Measurements from ENCODE around the gene SLC27A4. TPM values are rescaled to one million over a fixed set of nuclear protein-coding genes. Genes with fewer than 3 reads are reported as not detected.

The SLC27A4 gene
- total and polyA plus RNA-seq, 2 donors from 2014 or later, result 29.3 to 58.7 TPM

DNA sequence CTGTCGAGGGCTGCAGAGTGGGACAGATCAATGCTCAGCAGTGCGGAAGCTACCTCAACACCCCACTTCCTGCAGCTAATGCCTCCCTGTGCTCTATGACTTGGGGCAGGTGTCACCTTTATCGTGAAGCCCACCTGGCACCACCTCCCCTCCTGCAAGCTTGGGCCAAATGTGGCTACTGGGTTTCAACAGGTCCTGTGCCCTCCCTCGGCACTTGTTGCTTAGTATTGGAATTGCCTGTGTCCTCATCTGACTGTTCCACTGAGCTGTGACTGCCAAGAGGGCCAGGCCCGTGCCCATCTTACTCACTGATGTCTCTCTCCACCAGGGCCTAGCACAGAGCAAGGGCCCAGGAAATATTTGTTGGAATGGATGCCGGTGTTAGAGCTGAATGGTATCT lies 9.4 kb downstream of the SLC27A4 start:
- H3K27me3 ChIP-seq (ENCODE audit: control insufficient read depth, insufficient read depth, low read length), result no peaks in the 10 kb centered on the region
- H3K9me3 ChIP-seq (ENCODE audit: control insufficient read depth in 2 of 3, insufficient read depth in 1 of 3, low read length in 3 of 3), result no peaks in the 10 kb centered on the region
- H3K4me3 ChIP-seq (ENCODE audit: low read length in 3 of 3), result no peak overlapping the region
- intact Hi-C loops (cut with DNase I), result no loop called here
- DNase-seq (no peak), FAIRE-seq (no peak)
- no peaks in the 10 kb centered on the region for H3K4me1 ChIP-seq (ENCODE audit: control insufficient read depth in 2 of 3, insufficient read depth in 2 of 3, low read depth in 1 of 3, low read length in 3 of 3)
- peaks cover 2 to 43% (median 19%) of the 10 kb centered on the region in 3 donors for H3K36me3 ChIP-seq (ENCODE audit: control insufficient read depth in 2 of 3, insufficient read depth in 3 of 3, low read length in 3 of 3)
- TF ChIP-seq, protein P1, sequence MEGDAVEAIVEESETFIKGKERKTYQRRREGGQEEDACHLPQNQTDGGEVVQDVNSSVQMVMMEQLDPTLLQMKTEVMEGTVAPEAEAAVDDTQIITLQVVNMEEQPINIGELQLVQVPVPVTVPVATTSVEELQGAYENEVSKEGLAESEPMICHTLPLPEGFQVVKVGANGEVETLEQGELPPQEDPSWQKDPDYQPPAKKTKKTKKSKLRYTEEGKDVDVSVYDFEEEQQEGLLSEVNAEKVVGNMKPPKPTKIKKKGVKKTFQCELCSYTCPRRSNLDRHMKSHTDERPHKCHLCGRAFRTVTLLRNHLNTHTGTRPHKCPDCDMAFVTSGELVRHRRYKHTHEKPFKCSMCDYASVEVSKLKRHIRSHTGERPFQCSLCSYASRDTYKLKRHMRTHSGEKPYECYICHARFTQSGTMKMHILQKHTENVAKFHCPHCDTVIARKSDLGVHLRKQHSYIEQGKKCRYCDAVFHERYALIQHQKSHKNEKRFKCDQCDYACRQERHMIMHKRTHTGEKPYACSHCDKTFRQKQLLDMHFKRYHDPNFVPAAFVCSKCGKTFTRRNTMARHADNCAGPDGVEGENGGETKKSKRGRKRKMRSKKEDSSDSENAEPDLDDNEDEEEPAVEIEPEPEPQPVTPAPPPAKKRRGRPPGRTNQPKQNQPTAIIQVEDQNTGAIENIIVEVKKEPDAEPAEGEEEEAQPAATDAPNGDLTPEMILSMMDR (IDR thresholded peaks at IDR 0.05; ENCODE audit: borderline replicate concordance, extremely low read depth, insufficient read depth), result no peak
- no peak overlapping the region for H3K9ac ChIP-seq (ENCODE audit: low read length in 3 of 3)
- H3K27ac ChIP-seq (ENCODE audit: low read depth in 2 of 2, low read length in 2 of 2), result no peak overlapping the region

DNA sequence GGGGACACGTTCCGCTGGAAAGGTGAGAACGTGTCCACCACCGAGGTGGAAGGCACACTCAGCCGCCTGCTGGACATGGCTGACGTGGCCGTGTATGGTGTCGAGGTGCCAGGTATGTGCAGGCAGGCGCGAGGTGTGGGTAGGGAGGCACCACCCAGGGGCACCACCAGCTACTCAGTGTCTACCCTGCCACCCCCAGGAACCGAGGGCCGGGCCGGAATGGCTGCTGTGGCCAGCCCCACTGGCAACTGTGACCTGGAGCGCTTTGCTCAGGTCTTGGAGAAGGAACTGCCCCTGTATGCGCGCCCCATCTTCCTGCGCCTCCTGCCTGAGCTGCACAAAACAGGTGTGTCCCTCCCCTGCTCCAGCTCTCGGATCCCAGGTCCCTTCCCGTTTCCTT lies 15.1 kb downstream of the SLC27A4 start:
- Histone ChIP-seq H3K27me3 (ENCODE audit: control insufficient read depth, insufficient read depth, low read length) (no peaks in the 10 kb centered on the region), H3K4me1 (ENCODE audit: control insufficient read depth in 2 of 3, insufficient read depth in 2 of 3, low read depth in 1 of 3, low read length in 3 of 3) (peaks cover 0 to 3% (median 0%) of the 10 kb centered on the region in 3 donors), H3K9me3 (ENCODE audit: control insufficient read depth in 2 of 3, insufficient read depth in 1 of 3, low read length in 3 of 3) (no peaks in the 10 kb centered on the region), H3K4me3 (ENCODE audit: low read length in 3 of 3) (no peak overlapping the region), H3K9ac (ENCODE audit: low read length in 3 of 3) (no peak overlapping the region), H3K36me3 (ENCODE audit: control insufficient read depth in 2 of 3, insufficient read depth in 3 of 3, low read length in 3 of 3) (peaks cover 0 to 15% (median 12%) of the 10 kb centered on the region in 3 donors), H3K27ac (ENCODE audit: low read depth in 2 of 2, low read length in 2 of 2) (no peak overlapping the region)
- no peak for DNase-seq
- no peak for FAIRE-seq
- TF ChIP-seq, protein P1 (IDR thresholded peaks at IDR 0.05; ENCODE audit: borderline replicate concordance, extremely low read depth, insufficient read depth), result no peak
- intact Hi-C loops (cut with DNase I), result no loop called here

DNA sequence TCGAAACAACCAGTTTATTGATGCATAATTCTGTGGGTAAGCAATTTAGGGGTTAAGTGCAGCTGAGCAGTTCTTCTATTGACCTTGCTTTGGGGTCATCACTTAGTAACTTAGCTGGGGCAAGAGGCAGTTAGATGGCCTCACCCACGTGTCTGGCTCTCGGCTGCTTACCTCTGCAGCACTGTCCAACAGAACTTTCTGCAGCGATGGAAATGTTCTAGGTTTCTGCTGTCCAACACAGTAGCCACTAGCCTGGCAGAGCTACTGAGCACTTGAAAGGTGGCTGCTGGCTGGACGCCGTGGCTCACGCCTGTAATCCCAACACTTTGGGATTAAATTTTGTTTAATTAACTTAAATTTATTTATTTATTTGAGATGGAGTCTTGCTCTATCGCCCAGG lies 17.8 kb downstream of the SLC27A4 start:
- peaks cover 0 to 9% (median 7%) of the 10 kb centered on the region in 3 donors for H3K36me3 ChIP-seq (ENCODE audit: control insufficient read depth in 2 of 3, insufficient read depth in 3 of 3, low read length in 3 of 3)
- H3K4me3 ChIP-seq (ENCODE audit: low read length in 3 of 3), result no peak overlapping the region
- intact Hi-C loops (cut with DNase I), result no loop called here
- no peak for FAIRE-seq
- no peak overlapping the region for H3K27ac ChIP-seq (ENCODE audit: low read depth in 2 of 2, low read length in 2 of 2)
- peaks cover 0 to 12% (median 6%) of the 10 kb centered on the region in 3 donors for H3K4me1 ChIP-seq (ENCODE audit: control insufficient read depth in 2 of 3, insufficient read depth in 2 of 3, low read depth in 1 of 3, low read length in 3 of 3)
- DNase-seq, result no peak
- H3K9ac ChIP-seq (ENCODE audit: low read length in 3 of 3), result no peak overlapping the region
- TF ChIP-seq, protein P1 (IDR thresholded peaks at IDR 0.05; ENCODE audit: borderline replicate concordance, extremely low read depth, insufficient read depth), result no peak
- H3K9me3 ChIP-seq (ENCODE audit: control insufficient read depth in 2 of 3, insufficient read depth in 1 of 3, low read length in 3 of 3), result no peaks in the 10 kb centered on the region
- no peaks in the 10 kb centered on the region for H3K27me3 ChIP-seq (ENCODE audit: control insufficient read depth, insufficient read depth, low read length)

DNA sequence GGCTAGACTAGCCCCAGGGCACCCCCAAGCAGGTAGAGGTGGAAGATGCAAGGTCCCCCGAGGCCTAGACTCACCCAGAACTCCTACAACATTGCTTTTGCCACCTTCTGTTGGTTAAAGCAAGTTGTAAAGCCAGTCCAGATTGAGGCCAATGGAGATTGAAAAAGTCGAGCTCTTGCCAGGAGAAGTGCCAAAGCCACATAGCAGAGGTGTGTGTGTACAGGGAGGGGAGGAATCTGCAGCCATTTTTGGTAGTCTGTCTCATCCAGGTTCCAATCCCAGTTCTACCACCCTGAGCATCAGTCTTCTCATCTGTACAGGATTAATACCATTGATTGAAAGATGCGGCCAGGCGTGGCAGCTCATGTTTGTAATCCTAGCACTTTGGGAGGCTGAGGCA lies 18.5 kb downstream of the SLC27A4 start:
- intact Hi-C loops (cut with DNase I), result no loop called here
- Histone ChIP-seq H3K36me3 (ENCODE audit: control insufficient read depth in 2 of 3, insufficient read depth in 3 of 3, low read length in 3 of 3) (peaks cover 0 to 8% (median 7%) of the 10 kb centered on the region in 3 donors), H3K27ac (ENCODE audit: low read depth in 2 of 2, low read length in 2 of 2) (no peak overlapping the region), H3K4me1 (ENCODE audit: control insufficient read depth in 2 of 3, insufficient read depth in 2 of 3, low read depth in 1 of 3, low read length in 3 of 3) (peaks cover 0 to 12% (median 6%) of the 10 kb centered on the region in 3 donors), H3K9ac (ENCODE audit: low read length in 3 of 3) (no peak overlapping the region), H3K4me3 (ENCODE audit: low read length in 3 of 3) (no peak overlapping the region), H3K27me3 (ENCODE audit: control insufficient read depth, insufficient read depth, low read length) (no peaks in the 10 kb centered on the region), H3K9me3 (ENCODE audit: control insufficient read depth in 2 of 3, insufficient read depth in 1 of 3, low read length in 3 of 3) (no peaks in the 10 kb centered on the region)
- TF ChIP-seq, protein P1 (IDR thresholded peaks at IDR 0.05; ENCODE audit: borderline replicate concordance, extremely low read depth, insufficient read depth), result no peak
- FAIRE-seq (no peak), DNase-seq (no peak)

Data from kidney (tissue), 14 donors.